Hematopoietic multipotent progenitor cell treated with erythropoietin and hydrocortisone succinate and interleukin-3 and kit ligand, for 4 days (in vitro differentiated cells): ENCODE measurements around the gene PRR15L.
"Not testable (repeated sequence)": the region's sequence is repeated elsewhere in the genome, so short reads cannot be mapped to it uniquely, and the experiment has no call there.

Experiments
- DNase-seq: peaks from one replicate; pipeline ENCODE4 v3.0.0-alpha.2; 2015

Gene PRR15L

DNA sequence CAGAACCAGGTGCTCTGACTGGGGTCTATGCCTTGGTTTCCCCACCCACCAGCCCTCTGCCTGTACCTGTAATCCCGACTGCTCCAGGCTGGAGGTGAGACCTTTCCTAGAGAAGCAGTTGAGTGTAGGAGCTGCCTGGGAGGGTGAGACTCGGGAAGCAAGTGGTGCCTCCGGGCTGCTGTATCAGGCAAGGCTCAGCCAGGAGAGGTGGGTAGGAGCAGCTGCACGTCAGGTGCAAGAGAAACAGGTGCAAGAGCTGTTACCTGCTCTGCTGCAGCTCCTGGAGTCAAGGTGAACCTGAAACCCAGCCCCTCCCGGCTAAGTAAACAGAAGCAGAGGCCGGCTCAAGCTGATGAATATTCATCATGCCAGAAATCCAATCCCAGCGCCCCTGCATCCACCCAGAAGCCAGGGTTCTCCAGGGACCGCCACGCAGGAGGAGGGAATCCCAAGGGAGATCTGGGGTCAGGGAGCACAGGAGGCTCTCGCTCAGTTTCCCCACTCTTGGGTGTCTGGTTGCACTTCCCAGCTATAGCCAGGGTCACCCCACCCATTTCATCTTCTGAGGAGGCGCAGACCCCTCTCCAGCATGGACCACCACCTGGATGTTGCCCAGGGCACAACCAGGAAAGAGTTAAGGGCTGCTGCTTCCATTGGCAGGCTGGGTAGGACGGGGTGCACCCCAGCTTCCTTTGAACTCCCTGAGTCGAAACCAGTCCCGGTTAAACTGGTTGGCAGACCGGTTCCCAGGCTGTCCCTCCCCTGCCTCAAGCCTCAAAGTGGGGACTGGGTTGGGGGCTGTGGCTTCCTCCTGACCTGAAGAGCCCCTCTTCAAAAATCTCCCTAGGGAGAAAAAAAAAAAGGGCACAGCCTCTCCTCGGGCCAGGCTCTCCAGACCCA is at the start of gene PRR15L:
Gene PRR15L, minus strand, starts transcription at position 293 of the 900 bp plus-strand sequence. CDS start 4,649 bp downstream, outside the sequence.
- DNase-seq = no peak

GRCh38 chr17:48006936-48007709 is 49.4 kb upstream of the PRR15L start:
- no peak for DNase-seq

DNA sequence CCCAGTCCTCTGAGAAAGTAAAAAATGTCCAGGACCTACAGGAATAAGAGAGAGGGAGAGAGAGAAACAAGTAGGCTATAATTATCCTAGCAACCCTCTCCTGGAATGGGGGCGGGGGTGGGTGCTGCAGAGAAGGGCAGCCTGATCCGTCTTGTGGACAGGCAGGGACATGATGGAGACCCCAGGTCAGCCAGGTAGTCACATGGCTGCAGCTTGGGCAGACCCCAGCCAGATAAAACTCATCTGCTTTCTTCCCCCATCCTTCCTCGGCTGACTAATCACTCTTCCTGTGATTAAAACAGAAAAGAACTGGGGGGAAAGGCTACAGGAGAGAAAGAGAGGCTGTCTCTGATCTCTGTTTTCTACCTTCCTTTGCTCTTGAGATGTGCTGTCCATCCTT is 47.3 kb upstream of the PRR15L start:
- no peak for DNase-seq

DNA sequence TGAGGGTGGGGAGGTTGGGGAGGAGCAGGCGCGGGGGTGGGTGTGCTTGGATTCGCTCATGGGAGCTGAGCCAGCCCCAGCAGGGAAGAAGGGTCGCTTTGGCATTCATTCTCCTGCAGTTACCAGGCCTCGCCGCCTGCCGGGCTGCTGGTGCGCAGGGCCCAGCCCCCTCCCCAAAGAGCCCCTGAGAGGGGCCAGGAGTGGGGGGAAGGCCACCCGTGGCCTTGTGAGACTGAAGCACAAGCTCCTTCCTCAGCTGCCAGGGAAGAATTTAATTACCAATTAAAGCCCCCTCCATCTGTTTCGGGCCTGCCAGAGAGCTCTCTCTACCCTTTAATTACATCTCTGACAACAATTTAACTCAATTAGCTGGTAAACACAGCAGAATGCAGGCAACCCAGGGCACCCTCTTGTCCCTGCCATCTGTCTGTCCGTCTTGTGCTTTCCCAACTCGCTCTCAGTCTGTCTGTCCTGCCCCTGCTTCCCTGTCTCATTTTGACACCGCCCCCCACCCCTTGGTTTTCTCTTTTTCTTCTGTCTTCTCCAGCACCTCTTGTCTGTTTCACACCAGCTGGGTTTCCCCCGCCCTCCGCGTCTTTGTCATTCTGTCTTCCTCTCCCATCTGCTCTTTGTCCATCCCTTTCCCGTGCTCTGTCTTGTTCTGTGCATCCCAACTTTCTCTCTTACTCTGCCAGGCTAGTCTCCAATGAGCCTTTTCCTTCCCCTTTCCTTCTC is 45.9 kb upstream of the PRR15L start:
- no peak for DNase-seq

GRCh38 chr17:48002916-48003416 is 45.3 kb upstream of the PRR15L start:
- no peak for DNase-seq

- DNase-seq = peak; percentile 87
These were observed 44.7 kb upstream of the PRR15L start for GRCh38 chr17:48002266-48002915.

DNA sequence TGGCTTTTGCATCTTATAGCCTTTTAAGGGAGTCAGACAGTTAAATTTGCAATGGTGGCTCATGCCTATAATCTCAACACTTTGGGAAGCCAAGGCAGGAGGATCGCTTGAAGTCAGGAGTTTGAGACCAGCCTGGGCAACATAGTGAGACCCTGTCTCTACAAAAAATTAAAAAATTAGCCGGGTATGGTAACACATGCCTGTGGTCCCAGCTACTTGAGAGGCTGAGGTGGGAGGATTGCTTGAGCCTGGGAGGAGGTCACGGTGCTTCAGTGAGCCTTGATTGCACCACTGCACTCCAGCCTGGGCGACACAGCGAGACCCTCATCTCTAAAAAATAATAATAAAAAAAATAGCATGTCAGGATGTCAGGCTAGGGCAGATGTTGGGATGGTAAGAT is 44.0 kb upstream of the PRR15L start:
- not testable (repeated sequence) for DNase-seq

- no peak for DNase-seq
These were observed 43.5 kb upstream of the PRR15L start for GRCh38 chr17:48001197-48001596.

GRCh38 chr17:47999582-47999981 is 41.9 kb upstream of the PRR15L start:
- no peak for DNase-seq

- no peak for DNase-seq
These were observed 40.4 kb upstream of the PRR15L start for GRCh38 chr17:47998044-47998443.

GRCh38 chr17:47997586-47997985 is 39.9 kb upstream of the PRR15L start:
- no peak for DNase-seq

DNA sequence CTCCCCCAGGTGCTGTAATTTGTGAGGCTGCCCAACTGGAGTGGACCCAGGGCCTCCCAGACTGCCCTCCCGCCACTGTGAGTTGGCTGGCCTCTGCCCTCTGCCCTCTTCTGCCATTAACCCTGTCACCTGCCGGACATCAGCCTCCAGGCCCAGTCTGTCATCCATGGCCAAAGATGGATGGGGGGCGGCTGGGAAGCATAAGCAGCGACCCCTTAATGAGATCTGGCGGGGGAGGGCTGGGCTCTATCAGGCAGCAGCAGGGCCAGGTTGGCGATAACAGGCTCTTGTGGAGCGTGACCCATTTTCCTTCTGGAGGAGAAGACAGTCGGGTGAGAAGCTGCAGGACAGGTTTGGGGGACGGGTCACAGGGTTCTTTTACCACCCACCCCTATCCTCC is 38.5 kb upstream of the PRR15L start:
- DNase-seq = no peak

DNA sequence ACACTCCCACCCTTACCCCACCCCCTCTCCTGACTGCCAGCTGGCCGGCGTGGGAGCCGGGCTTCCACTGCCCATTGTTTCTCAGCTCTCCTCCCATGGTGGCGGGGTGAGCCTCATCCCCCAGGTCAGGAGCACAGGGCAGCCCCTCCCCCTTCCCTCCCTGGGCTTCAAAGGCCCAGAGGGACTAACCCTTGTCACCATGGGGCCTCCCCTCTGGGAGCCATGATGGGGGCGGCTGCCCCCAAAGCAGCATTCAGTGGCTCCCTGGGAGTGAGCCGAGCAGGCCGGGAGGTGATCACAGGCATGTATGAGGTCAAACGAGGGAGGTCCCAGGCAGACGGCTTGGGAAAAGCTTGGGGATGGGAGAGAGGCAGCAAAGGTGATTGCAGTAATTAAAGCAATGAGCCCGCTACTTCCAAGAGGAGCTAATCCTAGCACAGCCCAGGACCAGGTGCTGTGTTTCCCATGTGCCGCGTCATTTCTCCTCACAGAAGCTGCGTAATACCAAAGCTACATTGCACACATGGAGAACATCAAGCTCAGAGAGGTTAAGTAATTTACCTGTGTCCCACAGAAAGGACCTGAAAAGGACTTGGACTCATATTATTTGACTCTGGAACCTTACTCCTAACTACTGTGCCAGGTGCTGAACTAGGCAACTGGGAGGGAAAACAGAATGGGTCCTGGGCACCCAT is 37.7 kb upstream of the PRR15L start:
- DNase-seq = no peak

GRCh38 chr17:47994724-47995123 is 37.0 kb upstream of the PRR15L start:
- DNase-seq = no peak

GRCh38 chr17:47993964-47994363 is 36.3 kb upstream of the PRR15L start:
- DNase-seq = no peak

DNA sequence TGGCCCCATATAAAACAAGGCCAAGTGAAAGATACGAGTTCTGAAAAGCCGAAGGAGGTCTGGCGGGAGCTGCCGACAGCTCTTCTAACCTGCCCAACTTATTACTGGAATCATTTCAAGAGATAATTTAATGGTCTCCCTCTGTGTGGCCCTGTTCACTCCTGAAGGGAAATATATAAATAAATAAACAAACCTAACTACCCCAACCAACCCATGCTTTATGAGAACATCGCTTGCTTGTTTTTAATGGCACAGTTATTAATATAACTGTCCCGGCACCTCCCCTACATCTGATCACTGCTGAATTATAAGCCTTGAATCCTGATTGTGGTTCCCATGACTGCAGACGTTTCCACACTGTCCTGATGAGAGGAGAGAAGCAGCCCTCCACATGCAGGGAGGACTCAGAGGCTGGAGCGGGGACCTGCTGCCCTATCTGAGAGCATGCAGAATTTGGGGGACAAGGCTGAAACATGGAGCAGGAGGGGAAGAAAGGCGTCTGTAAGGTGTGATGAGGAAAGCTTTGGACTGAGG is 35.4 kb upstream of the PRR15L start:
- DNase-seq = no peak

GRCh38 chr17:47992216-47992615 is 34.5 kb upstream of the PRR15L start:
- DNase-seq = no peak

- DNase-seq = no peak
These were observed 33.5 kb upstream of the PRR15L start for GRCh38 chr17:47990962-47991731.

DNA sequence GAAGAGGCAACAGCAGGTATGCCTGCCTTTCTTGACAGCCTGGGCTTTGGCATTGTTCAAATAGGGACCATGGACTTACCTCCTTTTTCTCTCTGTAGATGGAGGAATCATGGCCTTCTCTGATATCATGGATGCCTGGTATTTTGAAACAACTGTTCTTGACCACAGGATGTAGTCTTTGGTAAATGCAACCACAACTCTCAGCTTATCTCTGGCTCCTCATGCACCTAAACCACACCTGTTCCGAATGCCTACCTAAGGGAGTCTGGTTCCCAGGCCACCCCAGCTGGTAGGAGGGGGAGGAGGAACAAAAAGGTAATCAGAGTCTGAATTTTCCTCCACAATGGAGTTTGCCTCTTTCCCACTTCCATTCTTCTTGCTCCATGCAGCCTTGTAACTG is 32.0 kb upstream of the PRR15L start:
- no peak for DNase-seq

DNA sequence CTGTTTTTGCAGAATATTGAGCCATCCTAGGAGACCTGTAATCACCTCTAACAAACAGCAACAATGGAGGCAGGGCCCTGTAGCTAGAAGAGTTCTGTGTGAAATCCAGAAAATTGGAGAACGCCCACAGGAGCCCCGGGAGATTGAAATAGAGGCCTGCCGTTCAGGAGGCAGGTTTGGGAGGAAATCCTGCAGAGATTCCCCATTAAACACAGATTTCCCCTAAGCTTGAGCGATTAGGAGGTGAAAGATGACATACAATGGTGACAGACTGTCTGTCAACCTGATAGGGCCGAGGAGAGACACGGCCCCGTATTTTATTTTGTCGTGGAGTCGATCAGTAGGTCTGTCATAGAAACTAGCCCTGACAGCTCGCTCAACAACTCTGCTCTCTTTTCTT is 31.5 kb upstream of the PRR15L start:
- no peak for DNase-seq

DNA sequence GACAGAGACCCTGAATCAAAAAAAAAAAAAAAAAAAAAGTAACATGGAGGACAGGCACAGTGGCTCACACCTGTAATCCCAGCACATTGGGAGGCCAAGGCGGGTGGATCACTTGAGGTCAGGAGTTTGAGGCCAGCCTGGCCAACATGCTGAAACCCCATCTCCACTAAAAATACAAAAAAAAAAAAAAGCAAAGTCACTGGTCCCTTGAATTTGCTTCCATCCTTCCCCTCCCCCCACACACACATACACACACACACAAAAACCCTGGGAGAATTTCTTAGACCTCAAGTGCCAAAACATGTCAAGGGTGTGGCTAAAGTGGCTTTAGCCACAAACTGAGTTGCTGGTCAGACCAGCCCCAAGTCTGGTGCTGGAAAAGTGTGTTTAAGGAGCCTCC is 30.8 kb upstream of the PRR15L start:
- not testable (repeated sequence) for DNase-seq
